ENCODE measurements around the gene ZNF516.

The ZNF516 gene

DNA sequence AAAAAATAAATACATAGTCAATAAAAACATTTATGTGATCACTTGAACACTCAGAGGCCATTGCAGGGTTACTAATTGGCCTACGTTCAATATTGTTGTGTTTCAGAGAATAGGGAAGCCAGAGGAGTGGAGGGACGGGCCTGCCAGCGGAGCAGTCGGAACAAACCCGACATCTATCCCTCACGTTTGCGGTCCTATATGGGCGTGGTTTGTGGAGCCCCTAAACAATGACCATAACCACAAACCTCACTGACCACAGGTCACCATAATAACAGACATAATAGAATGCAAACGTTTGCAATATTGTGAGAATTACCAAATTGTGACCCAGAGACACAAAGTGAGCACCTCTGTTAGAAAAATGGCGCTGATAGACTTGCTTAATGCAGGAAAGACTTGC lies 19.5 kb upstream of the ZNF516 start:
- no peaks in the 10 kb centered on the region for H3K9me3 ChIP-seq (ENCODE audit: severe bottlenecking)
- H3K4me3 ChIP-seq (ENCODE audit: severe bottlenecking), result no peak overlapping the region
- no peaks in the 10 kb centered on the region for H3K4me1 ChIP-seq (ENCODE audit: insufficient read depth, poor library complexity, severe bottlenecking)
- H3K27me3 ChIP-seq (ENCODE audit: insufficient read depth, poor library complexity, severe bottlenecking), result no peaks in the 10 kb centered on the region
- no peak for TF ChIP-seq CTCF (IDR thresholded peaks at IDR 0.05; ENCODE audit: poor library complexity, severe bottlenecking)
- DNase-seq (ENCODE audit: low spot score) (no peak), ATAC-seq (ENCODE audit: low read depth) (no peak)
- no peak overlapping the region for H3K27ac ChIP-seq (ENCODE audit: poor library complexity, severe bottlenecking)
- H3K36me3 ChIP-seq (ENCODE audit: low read depth), result no peaks in the 10 kb centered on the region

DNA sequence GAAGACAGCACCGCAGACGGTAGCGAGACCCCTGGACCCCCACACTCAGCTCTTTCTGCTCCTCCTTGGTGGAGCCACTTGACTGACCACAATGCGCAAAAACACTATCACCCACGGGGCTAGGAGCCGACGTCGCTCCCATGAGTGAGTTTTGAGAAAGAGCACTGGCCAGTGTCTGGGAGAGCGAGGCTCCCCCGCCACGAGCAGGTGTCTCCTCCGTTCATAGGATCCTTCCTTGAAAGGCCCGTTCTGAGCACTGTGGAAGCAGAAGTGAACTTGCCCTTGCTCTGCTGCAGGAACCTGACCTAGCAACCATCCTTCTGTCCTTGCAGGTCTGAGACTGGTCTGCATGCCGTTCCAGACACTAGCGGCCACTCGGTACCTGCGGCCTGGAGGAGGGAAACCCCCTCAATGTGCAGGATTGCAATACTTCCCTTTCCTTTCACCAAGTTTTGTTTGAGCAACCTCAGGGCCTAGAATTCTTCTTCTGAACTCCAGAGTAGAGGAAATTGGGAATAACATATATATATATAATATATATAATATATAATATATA lies 12.9 kb upstream of the ZNF516 start:
- Histone ChIP-seq H3K4me3 (ENCODE audit: severe bottlenecking) (no peak overlapping the region), H3K27me3 (ENCODE audit: insufficient read depth, poor library complexity, severe bottlenecking) (no peaks in the 10 kb centered on the region), H3K9me3 (ENCODE audit: severe bottlenecking) (no peaks in the 10 kb centered on the region), H3K27ac (ENCODE audit: poor library complexity, severe bottlenecking) (no peak overlapping the region), H3K4me1 (ENCODE audit: insufficient read depth, poor library complexity, severe bottlenecking) (no peaks in the 10 kb centered on the region), H3K36me3 (ENCODE audit: low read depth) (no peaks in the 10 kb centered on the region)
- no peak for ATAC-seq (ENCODE audit: low read depth)
- TF ChIP-seq CTCF (IDR thresholded peaks at IDR 0.05; ENCODE audit: poor library complexity, severe bottlenecking), result no peak
- DNase-seq (ENCODE audit: low spot score), result no peak

DNA sequence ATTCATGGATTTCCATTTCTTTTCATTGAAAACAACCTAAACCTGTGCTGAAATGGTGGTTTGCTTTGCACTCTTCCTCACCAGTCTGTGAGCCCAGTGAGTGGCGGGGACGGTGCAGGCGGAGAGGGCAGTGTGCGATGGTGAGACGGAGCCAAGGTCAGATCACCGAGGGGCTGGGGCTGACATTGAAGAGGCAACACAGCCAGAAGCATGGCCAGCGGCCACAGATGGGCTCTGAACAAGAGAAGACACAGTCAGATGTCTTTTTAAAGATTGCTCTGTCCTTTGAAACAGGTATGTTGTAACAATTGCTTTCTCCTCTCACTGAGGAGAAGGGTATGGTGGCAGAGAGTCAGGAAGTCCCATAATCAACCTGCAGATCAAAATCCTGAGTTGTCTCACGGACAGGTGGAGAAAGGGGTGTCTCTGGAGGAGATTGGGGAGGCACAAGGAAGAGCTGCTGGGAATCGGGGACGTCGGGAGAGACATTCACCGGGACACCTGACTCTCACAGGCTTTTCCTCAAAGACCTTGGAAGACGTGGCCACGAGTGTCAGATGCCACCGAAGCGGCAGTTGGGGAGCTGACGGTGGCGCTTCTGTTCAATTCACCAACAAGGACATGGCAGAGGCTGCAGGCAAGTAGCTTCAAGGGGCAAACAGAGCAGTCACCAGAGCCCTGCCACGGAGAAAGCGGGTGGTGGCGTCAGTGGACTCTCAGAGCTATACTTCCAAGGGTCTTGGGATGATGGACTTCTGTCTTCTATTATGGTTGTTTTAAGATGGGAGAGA lies 12.1 kb upstream of the ZNF516 start:
- ATAC-seq (ENCODE audit: low read depth) (no peak), DNase-seq (ENCODE audit: low spot score) (no peak)
- Histone ChIP-seq H3K4me3 (ENCODE audit: severe bottlenecking) (no peak overlapping the region), H3K36me3 (ENCODE audit: low read depth) (no peaks in the 10 kb centered on the region), H3K9me3 (ENCODE audit: severe bottlenecking) (no peaks in the 10 kb centered on the region), H3K4me1 (ENCODE audit: insufficient read depth, poor library complexity, severe bottlenecking) (no peaks in the 10 kb centered on the region), H3K27ac (ENCODE audit: poor library complexity, severe bottlenecking) (no peak overlapping the region), H3K27me3 (ENCODE audit: insufficient read depth, poor library complexity, severe bottlenecking) (no peaks in the 10 kb centered on the region)
- TF ChIP-seq CTCF (IDR thresholded peaks at IDR 0.05; ENCODE audit: poor library complexity, severe bottlenecking), result no peak

DNA sequence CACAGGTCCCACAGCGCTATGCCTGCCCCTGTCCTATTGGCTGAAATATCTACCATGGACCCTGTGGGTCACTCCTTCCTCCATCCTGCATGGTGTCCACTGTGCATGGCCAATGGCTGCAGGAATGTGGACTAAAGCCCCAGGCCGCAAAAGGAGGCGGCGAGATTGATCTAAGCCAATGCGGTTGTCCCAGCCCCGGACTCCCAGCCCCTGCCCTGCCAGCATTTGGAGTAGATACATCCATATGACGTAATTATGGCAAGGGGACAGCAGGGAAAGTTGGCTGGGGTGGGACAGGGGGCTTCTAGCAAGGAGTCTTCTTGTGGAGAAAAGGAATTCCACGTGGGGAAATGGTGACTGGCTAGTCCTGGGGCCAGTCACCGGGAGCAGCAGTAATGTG lies 11.4 kb upstream of the ZNF516 start:
- Histone ChIP-seq H3K4me3 (ENCODE audit: severe bottlenecking) (no peak overlapping the region), H3K4me1 (ENCODE audit: insufficient read depth, poor library complexity, severe bottlenecking) (no peaks in the 10 kb centered on the region), H3K27ac (ENCODE audit: poor library complexity, severe bottlenecking) (no peak overlapping the region), H3K27me3 (ENCODE audit: insufficient read depth, poor library complexity, severe bottlenecking) (no peaks in the 10 kb centered on the region), H3K9me3 (ENCODE audit: severe bottlenecking) (no peaks in the 10 kb centered on the region), H3K36me3 (ENCODE audit: low read depth) (no peaks in the 10 kb centered on the region)
- TF ChIP-seq CTCF (IDR thresholded peaks at IDR 0.05; ENCODE audit: poor library complexity, severe bottlenecking), result no peak
- no peak for ATAC-seq (ENCODE audit: low read depth)
- no peak for DNase-seq (ENCODE audit: low spot score)

GRCh38 chr18:76505614-76506013 lies 10.6 kb upstream of the ZNF516 start:
- no peak for TF ChIP-seq CTCF (IDR thresholded peaks at IDR 0.05; ENCODE audit: poor library complexity, severe bottlenecking)
- Histone ChIP-seq H3K4me1 (ENCODE audit: insufficient read depth, poor library complexity, severe bottlenecking) (no peaks in the 10 kb centered on the region), H3K36me3 (ENCODE audit: low read depth) (no peaks in the 10 kb centered on the region), H3K4me3 (ENCODE audit: severe bottlenecking) (no peak overlapping the region), H3K27me3 (ENCODE audit: insufficient read depth, poor library complexity, severe bottlenecking) (no peaks in the 10 kb centered on the region), H3K9me3 (ENCODE audit: severe bottlenecking) (no peaks in the 10 kb centered on the region), H3K27ac (ENCODE audit: poor library complexity, severe bottlenecking) (no peak overlapping the region)
- DNase-seq (ENCODE audit: low spot score), result no peak
- ATAC-seq (ENCODE audit: low read depth), result no peak

Data from RWPE2 (cell line).